Activated T-cell treated with anti-CD3 and anti-CD28 coated beads, Interleukin-2, amount 50 U/mL, for 72 hours (primary cell): ENCODE results near the gene PPP1R3G. TPM values are rescaled to one million over a fixed set of nuclear protein-coding genes. Genes with fewer than 3 reads are reported as not detected.

Experiments used
- ATAC-seq, 2 donors: fragments of 150-1000 bp; cut with Tn5 transposase; replicated peaks in 1 of 2; 2 replicates each; pipeline ENCODE4 v1.10.0; 2021; ENCODE audit warnings: moderate library complexity in 2 of 2, mild to moderate bottlenecking in 1 of 2
- DNase-seq, 2 donors: peaks; one replicate each; pipeline ENCODE4 v3.0.0; 2021 to 2022; ENCODE audit warnings: mixed read lengths in 1 of 2
- H3K27ac Mint-ChIP-seq: one replicate; pipeline ENCODE4 v1.8.0; 2022; ENCODE audit warnings: mild to moderate bottlenecking, moderate library complexity, mixed read lengths
- H3K27me3 Mint-ChIP-seq: one replicate; pipeline ENCODE4 v1.8.0; 2022; ENCODE audit warnings: low read depth, mixed read lengths
- H3K36me3 Mint-ChIP-seq, 2 donors: one replicate each; pipeline ENCODE4 v1.8.0; 2022; ENCODE audit warnings: mixed read lengths in 2 of 2, mild to moderate bottlenecking in 1 of 2; ENCODE audit not compliant: insufficient read depth in 2 of 2
- H3K4me1 Mint-ChIP-seq: one replicate; pipeline ENCODE4 v1.8.0; 2022; ENCODE audit warnings: low read depth, mixed read lengths
- H3K4me3 Mint-ChIP-seq, 2 donors: one replicate each; pipeline ENCODE4 v1.8.0; 2022; ENCODE audit warnings: mild to moderate bottlenecking in 2 of 2, mixed read lengths in 2 of 2, moderate library complexity in 2 of 2
- H3K9me3 Mint-ChIP-seq, 2 donors: one replicate each; pipeline ENCODE4 v1.8.0; 2022; ENCODE audit warnings: mixed read lengths in 2 of 2
- total RNA-seq, 2 donors: library from RNA; stranded (reverse); gene quantifications; one replicate each; pipeline ENCODE4 v1.2.3, GENCODE V29; 2022

The PPP1R3G gene
- total RNA-seq, 2 donors from 2014 or later = 0.05 TPM; not detected in 1

DNA sequence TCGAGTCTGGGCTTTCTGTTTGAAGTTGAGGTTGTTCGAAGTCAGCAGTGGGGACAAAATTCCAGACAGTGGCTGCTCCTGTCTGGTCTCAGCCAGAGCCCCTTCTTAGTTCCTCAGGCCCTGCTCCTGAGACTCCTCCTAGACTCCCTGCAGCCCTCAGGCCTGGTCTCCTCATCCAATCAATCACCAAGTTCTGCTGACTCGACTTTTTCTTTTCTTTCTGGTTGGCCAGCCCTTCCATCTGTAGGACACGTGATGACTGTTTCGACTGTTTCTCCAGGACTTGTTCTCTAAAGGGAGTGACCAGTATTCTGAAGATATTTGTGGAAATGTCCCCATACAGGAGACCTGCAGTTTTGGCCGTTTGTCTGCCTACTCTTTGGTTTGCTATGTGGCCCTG, 19.5 kb downstream of the PPP1R3G start:
- Mint-ChIP-seq H3K27me3 (no peaks in the 10 kb centered on the region), H3K9me3 (no peaks in the 10 kb centered on the region), H3K4me1 (no peaks in the 10 kb centered on the region), H3K4me3 (no peak overlapping the region), H3K27ac (no peak overlapping the region), H3K36me3 (no peaks in the 10 kb centered on the region)
- no peak for ATAC-seq
- DNase-seq = no peak

GRCh38 chr6:5105146-5105545, 20.0 kb downstream of the PPP1R3G start:
- no peaks in the 10 kb centered on the region for H3K4me1 Mint-ChIP-seq
- no peak for DNase-seq
- ATAC-seq = no peak
- H3K36me3 Mint-ChIP-seq = no peaks in the 10 kb centered on the region
- H3K27ac Mint-ChIP-seq = no peak overlapping the region
- no peaks in the 10 kb centered on the region for H3K27me3 Mint-ChIP-seq
- no peaks in the 10 kb centered on the region for H3K9me3 Mint-ChIP-seq
- no peak overlapping the region for H3K4me3 Mint-ChIP-seq

GRCh38 chr6:5107341-5107740, 22.2 kb downstream of the PPP1R3G start:
- no peaks in the 10 kb centered on the region for H3K4me1 Mint-ChIP-seq
- no peak for DNase-seq
- H3K27me3 Mint-ChIP-seq = no peaks in the 10 kb centered on the region
- H3K9me3 Mint-ChIP-seq = no peaks in the 10 kb centered on the region
- H3K36me3 Mint-ChIP-seq = no peaks in the 10 kb centered on the region
- H3K4me3 Mint-ChIP-seq = no peak overlapping the region
- ATAC-seq = no peak
- H3K27ac Mint-ChIP-seq = no peak overlapping the region

- Mint-ChIP-seq H3K27ac (no peak overlapping the region), H3K4me3 (no peak overlapping the region), H3K27me3 (no peaks in the 10 kb centered on the region), H3K36me3 (no peaks in the 10 kb centered on the region), H3K9me3 (no peaks in the 10 kb centered on the region), H3K4me1 (no peaks in the 10 kb centered on the region)
- ATAC-seq (no peak), DNase-seq (no peak)
These were observed 22.9 kb downstream of the PPP1R3G start for GRCh38 chr6:5108068-5108467.

DNA sequence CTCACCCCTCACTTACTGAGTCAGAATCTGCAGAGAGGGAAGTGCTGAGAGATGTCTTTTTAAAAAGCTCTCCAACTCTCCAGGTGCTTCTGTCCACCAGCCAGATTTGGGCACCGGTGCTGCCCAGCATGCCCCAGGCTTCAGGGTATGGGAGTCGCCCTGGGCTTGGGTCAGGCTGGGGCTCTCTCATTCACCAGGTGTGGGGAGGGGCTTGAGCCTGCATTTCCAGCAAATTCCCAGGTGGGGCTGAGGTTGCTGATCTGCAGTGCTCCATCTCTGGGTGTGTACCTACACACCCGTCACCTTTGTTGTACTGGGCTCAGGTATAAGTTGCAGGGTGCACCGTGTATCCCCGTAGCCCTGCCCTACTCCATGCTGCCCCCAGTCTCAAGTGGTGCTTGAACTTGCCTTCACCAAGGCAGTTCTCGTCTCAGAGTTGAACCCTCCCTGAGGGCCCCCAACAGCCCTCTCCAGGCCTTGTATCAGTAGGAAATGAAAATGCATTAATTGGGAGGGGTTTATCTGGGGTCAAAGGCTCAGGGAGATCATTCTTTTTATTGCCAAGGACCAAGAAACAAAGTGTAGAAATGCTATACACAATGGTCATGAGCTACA, 23.5 kb downstream of the PPP1R3G start:
- H3K27me3 Mint-ChIP-seq = no peaks in the 10 kb centered on the region

GRCh38 chr6:5109436-5109835, 24.3 kb downstream of the PPP1R3G start:
- H3K27me3 Mint-ChIP-seq = no peaks in the 10 kb centered on the region
- no peaks in the 10 kb centered on the region for H3K9me3 Mint-ChIP-seq

More for the DNA sequence above, 23.5 kb downstream of the PPP1R3G start:
- Mint-ChIP-seq H3K27ac (no peak overlapping the region), H3K4me3 (no peak overlapping the region), H3K9me3 (no peaks in the 10 kb centered on the region), H3K4me1 (no peaks in the 10 kb centered on the region), H3K36me3 (no peaks in the 10 kb centered on the region)
- no peak for ATAC-seq
- DNase-seq = no peak

GRCh38 chr6:5110246-5110645, 25.1 kb downstream of the PPP1R3G start:
- no peaks in the 10 kb centered on the region for H3K36me3 Mint-ChIP-seq
- no peak overlapping the region for H3K4me3 Mint-ChIP-seq
- ATAC-seq = no peak
- DNase-seq = no peak
- H3K4me1 Mint-ChIP-seq = no peaks in the 10 kb centered on the region
- no peaks in the 10 kb centered on the region for H3K27me3 Mint-ChIP-seq
- H3K27ac Mint-ChIP-seq = no peak overlapping the region
- no peaks in the 10 kb centered on the region for H3K9me3 Mint-ChIP-seq

More at GRCh38 chr6:5109436-5109835, 24.3 kb downstream of the PPP1R3G start:
- H3K4me3 Mint-ChIP-seq = no peak overlapping the region
- no peak for ATAC-seq
- H3K27ac Mint-ChIP-seq = no peak overlapping the region
- no peaks in the 10 kb centered on the region for H3K4me1 Mint-ChIP-seq
- no peaks in the 10 kb centered on the region for H3K36me3 Mint-ChIP-seq
- no peak for DNase-seq

DNA sequence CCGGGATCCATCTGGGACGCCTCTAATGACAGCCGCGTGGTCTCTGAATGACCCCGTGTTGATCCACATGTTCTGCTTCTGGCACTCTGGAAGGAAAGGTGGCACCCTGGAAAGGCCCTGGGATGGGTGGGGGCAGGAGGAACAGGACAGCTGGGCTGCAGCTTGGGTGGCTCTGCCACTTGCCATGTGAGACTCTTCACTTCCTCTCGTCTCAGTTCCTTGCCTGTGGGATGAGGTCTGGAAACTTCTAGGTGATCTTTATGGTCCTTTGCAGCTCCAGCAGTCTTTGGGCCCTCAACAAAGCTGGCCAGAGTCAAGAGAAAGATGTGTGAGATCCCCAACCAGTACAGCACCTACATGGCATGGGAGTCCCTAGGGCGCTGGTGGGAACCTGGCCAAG, 26.5 kb downstream of the PPP1R3G start:
- Mint-ChIP-seq H3K9me3 (no peaks in the 10 kb centered on the region), H3K36me3 (no peaks in the 10 kb centered on the region), H3K27me3 (no peaks in the 10 kb centered on the region), H3K27ac (no peak overlapping the region), H3K4me3 (no peak overlapping the region), H3K4me1 (no peaks in the 10 kb centered on the region)
- no peak for ATAC-seq
- no peak for DNase-seq

DNA sequence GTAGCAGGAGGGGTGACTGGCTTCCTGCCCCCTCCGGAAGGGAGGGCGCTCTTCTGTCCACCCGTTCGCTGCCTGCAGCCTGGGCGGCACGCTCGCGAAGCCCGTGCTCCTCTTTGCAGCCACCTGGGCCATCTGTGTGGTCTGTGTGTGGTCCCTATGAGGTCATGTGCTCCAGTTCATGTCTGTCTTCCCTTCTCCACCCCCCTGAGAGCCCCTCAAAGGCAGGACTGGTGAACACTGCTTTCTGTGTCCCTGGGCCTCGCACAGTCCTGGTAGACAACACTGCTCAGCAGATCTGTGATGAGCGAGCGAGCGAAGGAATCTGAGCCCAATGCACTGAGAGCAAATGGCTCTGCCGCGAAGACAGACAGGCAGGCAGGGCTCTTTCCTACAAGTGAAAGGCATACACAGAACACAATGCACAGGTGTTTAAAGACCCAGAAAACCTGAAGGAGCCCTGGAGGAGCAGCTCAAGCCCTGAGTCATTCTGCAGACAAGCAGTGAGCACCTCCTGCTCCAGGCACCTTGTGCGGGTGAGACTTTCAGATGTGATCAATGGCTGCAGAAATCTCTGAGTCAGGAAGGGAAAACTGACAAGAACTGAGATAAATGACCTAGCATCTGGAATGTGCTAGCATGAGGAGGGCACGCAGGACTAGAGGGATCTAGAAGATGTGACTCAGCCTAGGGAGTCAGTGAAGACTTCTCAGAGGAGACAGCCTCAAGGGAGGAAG, 27.1 kb downstream of the PPP1R3G start:
- no peaks in the 10 kb centered on the region for H3K4me1 Mint-ChIP-seq
- no peak overlapping the region for H3K27ac Mint-ChIP-seq
- H3K9me3 Mint-ChIP-seq = no peaks in the 10 kb centered on the region
- H3K36me3 Mint-ChIP-seq = no peaks in the 10 kb centered on the region
- no peak overlapping the region for H3K4me3 Mint-ChIP-seq
- H3K27me3 Mint-ChIP-seq = no peaks in the 10 kb centered on the region
- ATAC-seq (no peak), DNase-seq (no peak)

- Mint-ChIP-seq H3K9me3 (no peaks in the 10 kb centered on the region), H3K27me3 (no peaks in the 10 kb centered on the region), H3K4me3 (no peak overlapping the region), H3K4me1 (no peaks in the 10 kb centered on the region), H3K27ac (no peak overlapping the region), H3K36me3 (no peaks in the 10 kb centered on the region)
- ATAC-seq (no peak), DNase-seq (no peak)
These were observed 28.0 kb downstream of the PPP1R3G start for GRCh38 chr6:5113096-5113495.

DNA sequence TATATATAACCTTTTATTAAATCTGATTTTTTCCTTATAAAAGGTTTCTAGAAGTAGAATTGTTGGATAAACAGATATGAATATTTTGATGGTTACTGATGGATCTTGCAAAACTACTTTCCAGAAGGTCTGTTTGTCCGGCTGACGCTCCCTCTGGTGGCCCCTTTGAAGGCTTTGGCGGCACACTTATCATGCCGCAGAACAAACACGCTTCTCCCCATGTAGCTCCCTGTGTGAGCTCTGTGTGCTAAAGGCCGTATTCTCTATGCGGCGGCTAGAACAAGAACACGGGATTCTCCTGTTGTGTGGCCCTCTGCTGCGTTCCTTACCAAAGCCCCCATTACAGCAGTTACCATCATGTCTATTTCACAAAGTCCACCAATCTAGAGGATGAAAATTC, 30.0 kb downstream of the PPP1R3G start:
- H3K36me3 Mint-ChIP-seq = peaks cover 0 to under 1% of the 10 kb centered on the region in 2 donors
- H3K4me1 Mint-ChIP-seq = no peaks in the 10 kb centered on the region
- H3K27ac Mint-ChIP-seq = no peak overlapping the region
- no peaks in the 10 kb centered on the region for H3K9me3 Mint-ChIP-seq
- ATAC-seq (no peak), DNase-seq (no peak)
- no peak overlapping the region for H3K4me3 Mint-ChIP-seq
- H3K27me3 Mint-ChIP-seq = no peaks in the 10 kb centered on the region

DNA sequence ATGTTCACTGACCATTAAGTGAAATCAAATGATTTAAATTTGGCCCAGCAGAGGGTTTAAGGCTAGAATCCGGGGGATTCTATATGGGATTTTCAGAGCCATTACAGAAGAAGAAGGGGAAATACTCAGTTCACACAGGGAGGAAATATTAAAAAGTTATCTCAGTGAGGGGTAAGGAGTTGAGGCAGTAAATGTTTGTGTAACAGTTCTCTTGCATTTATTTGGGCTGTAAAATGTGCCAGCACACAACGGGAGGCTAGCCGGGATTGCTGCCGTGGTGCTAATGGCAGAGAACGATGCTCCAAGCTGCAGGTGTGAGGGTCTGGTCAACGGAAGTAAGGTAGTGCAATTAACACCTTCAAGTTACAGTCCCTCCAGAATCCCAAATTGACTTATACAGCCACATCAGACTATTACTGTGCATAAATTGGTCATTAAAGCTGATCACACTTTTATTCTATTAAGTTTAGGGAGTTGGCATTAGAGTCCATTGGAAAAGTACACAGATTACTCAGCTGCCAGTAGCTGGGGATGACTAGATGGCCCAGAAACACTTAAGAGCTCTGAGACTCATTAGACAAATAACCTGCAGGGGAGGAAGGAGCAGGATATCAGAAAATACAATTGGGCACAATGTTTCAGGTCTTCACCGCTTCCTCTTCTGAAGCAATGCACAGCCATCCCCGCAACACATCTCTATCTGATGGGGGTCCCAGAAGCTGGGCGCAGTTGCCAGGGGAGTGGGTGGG, 31.3 kb downstream of the PPP1R3G start:
- H3K4me3 Mint-ChIP-seq = no peak overlapping the region
- H3K27ac Mint-ChIP-seq = no peak overlapping the region
- no peaks in the 10 kb centered on the region for H3K4me1 Mint-ChIP-seq
- ATAC-seq = no peak
- H3K36me3 Mint-ChIP-seq = peaks cover 0 to 2% of the 10 kb centered on the region in 2 donors
- peaks cover 0 to 2% of the 10 kb centered on the region in 2 donors for H3K9me3 Mint-ChIP-seq
- no peaks in the 10 kb centered on the region for H3K27me3 Mint-ChIP-seq
- DNase-seq = no peak

GRCh38 chr6:5119090-5119951, 34.2 kb downstream of the PPP1R3G start:
- no peaks in the 10 kb centered on the region for H3K4me1 Mint-ChIP-seq
- no peak overlapping the region for H3K27ac Mint-ChIP-seq
- peaks cover 0 to 2% of the 10 kb centered on the region in 2 donors for H3K9me3 Mint-ChIP-seq
- no peak for DNase-seq
- peaks cover 0 to 2% of the 10 kb centered on the region in 2 donors for H3K36me3 Mint-ChIP-seq
- H3K27me3 Mint-ChIP-seq = no peaks in the 10 kb centered on the region
- ATAC-seq = no peak
- no peak overlapping the region for H3K4me3 Mint-ChIP-seq
